Brain pericyte (primary cell): Measurements from ENCODE around the gene PIEZO2.
A peak's percentile ranks its signal among the peaks of the same experiment; 100 is the strongest.

Source experiments
- DNase-seq: peaks from one replicate; pipeline ENCODE4 v3.0.0-alpha.2; 2012; ENCODE audit warnings: low read depth, low spot score

PIEZO2 gene

DNA sequence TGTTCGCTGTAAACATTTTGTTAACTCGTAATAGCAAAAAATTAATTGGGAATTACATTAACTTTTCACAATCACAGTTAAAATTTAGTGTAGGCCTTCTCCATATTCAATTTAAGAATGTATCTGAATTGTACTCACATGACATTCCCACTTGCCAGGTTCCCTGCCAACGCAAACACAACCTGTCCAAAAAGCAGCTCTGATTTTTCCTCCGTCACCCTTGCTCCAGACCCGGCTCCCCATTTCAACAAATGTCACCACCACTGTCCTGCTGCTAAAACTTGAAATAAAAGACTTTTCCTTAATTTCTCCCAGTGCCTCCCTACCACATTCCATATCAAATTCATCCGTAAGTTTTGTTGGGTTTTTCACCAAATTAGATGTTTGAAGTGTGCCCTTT, 120.3 kb downstream of the PIEZO2 start:
- no peak for DNase-seq

DNA sequence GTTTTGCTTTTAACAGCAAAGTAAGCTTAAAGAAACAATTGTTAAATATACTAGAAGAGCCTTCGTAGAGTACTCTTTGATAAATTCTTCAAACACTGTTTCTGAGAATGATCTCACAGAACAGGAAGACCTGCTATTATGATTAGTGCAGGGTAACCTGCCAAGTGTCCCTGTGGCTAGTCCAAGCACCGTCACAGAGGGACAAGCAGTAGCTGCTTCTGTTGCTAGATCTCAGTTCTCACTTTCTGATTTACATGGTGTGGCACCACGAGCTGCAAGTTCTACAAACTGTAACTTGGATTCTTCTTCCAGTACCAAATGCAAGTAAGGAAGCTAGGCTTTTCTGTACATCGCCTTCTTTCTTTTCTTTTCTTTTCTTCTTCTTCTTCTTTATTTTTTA, 121.5 kb downstream of the PIEZO2 start:
- DNase-seq = no peak

DNA sequence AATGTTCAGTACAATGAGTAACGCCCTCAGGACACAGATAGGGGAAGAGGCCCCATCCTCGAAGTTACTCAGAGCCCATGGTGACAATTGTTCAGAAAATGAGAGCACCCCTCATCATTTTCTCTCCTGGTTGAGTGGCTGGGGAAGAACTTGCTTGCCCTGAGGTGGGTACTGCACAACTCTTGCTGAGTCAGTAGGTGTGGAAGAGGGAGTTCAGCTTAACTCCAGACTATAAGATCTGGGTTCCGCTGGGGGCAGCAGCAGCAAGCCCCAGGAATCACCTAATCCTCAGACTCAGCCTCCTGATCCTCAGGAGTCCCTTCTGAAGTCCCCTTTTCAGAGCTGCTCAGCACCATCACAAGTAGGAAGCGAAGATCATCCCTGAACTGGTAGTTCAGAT, 123.7 kb downstream of the PIEZO2 start:
- no peak for DNase-seq

DNA sequence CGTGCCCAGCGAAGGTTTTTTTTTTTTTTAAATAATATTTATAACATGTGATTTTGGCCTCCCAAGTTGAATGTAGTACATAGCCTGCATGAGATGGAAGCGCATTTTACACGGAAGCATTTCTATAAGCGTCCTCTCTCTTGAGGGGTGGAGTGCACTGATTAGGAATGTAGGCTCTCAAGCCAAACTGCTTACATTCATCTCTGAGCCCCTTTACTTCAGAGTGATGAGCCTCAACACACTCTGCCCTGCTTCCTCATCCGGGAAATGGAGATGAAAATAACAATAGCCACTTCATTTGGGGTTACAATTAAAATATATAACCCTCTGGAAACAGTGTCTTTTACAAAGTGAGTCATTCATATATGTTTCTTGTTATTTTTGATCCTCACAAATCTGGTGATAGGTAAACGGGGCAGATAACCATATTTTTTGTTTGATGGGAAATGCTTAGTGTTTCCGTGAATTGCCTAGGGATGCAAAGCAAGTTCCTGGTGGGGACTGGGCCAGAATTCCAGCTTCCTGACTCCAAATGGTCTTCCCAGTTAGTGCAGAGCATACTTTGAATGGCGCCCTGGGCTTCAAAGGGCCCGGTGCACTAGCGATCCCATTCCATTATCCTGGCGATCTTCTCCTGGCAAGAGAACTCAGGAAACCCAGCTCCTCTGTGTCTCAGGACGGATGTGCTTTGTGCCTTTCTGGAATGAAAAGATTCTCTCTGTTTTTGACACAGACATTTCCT, 124.3 kb downstream of the PIEZO2 start:
- no peak for DNase-seq

DNA sequence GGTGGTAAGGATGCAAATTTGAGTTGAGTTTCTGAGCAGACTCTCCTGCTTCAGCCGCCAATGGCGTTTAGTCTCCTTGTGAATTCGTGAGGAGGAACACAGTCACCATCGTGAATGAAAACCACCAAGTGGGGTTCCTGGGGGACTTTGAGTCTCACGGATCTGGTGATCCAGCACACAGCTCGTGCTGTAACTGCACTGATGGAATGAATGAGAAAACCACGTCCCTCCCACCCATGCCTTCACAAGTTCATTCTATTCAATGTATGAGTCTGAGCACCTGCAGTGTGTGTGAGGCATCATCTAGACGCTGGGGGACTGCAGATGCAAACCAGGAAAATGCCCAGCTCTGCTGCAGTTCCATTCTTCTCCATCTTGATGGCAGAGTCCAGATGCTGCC, 127.9 kb downstream of the PIEZO2 start:
- no peak for DNase-seq

DNA sequence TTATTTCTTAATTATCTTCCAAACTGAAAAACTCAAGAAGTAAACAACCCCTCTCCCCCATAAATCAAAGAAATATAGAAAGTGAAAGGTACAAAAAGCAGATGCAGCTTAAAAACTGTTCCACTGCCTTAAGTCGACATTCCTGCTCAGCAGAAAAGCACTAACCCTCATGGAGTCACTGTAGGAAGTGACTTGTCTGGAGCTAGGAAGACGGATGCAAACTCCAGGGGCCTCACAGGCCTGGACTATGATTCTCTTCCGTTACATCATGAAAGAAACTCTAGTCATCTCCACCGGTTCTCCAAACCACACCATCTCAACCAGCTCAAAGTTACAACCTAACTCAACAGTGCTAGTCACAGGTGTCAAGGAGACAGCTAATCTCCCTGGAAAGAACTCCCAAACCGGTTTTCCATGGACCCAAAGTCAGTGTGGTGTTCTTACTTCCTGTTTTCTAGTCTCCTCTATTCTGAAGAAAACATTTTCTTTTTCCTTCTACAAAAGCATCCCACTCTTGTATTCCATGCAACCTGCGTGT, 128.4 kb downstream of the PIEZO2 start:
- DNase-seq = no peak

DNA sequence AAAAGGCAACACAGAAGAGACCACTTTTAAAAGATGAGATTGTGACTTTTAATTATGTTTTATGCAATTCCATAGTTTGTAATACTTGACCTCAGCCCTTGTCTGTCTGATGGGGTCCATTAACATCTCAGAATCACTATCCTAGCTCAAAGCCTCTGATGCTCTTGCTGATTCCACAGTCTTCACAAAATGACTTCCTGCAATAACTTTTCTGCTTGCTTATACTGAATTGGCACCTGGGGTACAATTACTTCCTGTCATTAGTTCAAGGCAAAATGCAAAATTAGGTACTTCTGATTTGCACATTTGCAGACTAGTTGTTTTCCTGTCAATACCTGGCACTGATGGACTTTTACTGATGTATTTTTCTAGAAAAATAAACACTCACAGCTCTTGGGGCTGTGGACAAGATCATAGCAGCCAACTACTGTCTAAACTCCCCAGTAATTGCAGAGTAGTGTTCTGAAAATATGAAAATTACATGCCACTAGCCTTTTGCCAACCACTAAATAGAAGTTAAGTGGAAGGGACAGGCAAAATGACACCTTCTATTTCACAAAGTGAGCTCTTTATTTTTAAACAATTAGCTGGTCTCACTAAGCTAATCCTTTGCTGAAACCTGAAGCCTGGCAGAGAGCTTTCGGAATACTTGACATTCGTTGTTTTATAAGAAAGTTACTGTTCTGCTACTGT, 129.1 kb downstream of the PIEZO2 start:
- DNase-seq = no peak

DNA sequence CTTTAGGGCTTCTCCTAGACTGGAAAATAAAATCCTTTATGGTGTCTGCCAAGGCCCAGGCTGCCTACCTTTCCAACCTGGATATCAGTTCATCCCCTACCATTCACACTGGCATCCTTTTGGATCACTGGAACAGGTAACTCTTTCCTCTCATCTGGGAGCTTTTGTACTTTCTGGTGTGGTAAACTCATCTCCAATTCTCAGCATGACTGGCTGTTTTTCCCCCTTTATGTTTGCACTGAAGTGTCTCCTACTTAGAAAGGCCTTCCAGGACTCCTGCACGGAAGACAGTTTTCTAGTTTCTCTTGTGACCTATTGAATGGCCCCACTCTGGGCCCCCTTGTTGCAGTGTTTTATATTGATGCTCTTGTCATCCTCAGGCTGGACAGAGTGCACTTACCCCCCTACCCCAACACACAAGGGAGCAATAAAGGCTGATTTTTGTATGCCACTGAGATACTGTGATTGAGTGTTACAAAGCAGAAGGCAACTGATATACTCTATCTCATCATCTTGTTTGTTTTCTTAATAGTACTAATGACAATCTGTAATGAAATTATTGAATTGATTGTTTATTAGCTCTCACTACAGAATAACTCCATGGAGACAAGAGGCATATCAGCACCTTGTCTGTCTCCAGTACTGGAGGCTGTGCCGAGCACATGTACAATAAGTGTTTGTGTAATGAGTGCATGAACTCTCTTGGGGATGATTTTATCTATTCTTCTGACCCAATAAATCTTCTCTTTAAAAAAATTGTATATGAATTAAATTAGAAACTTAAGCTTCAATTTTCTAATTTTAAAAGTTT, 129.9 kb downstream of the PIEZO2 start:
- DNase-seq = no peak

DNA sequence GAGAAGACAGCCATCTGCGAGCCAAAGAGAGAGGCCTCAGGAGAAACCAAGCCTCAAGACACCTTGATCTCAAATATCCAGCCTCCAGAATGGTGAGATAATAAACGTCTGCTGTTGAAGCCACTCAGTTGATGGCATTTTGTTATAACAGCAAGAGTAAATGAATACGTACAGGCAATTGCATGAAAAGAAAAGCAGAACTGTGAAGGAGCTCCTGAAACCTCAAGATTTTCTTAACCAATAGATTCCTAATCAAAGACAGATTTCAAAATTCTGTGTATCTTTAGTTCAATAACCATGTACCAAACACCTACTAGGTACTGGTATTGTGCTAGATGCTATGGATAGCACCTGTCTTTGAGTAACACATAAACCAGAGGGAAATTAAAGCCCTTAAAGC, 139.5 kb downstream of the PIEZO2 start:
- no peak for DNase-seq

DNA sequence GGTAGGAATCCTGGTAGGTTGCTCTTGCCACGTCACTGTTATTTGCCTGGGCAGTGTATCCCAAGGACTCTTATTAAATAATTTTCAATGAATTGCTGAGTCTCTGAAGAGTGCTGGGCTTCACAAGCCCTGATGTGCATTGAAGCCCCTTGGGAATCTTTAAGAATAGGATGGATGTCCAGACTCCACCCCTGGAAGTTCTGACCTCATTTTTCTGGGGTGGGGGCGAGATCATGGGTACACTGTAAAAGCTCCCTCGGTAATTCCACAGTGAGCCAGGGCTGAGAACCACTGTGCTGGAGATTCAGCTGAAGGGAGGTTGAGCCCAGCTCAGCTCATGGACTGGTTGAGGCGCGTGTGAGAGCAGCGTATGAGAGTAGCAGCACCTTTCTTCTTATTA, 140.2 kb downstream of the PIEZO2 start:
- no peak for DNase-seq

DNA sequence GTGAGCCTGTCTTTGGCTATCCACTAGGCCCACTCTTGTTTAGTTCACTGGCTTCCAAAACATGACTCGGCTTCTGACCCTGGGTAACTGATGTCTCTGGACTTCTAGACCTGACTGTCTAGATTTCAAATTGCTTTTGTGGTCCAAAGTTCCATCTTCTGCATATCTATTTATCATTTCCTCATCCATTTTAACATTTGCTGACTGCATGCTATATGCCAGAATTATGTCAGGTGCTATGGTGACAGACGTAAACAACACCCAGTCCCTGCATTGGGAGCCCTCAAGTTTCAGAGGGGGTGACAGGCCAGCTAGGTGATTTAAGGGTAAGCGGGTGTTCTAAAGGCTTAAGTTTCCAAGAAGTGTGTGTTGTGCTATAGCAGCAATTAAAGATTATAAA, 140.9 kb downstream of the PIEZO2 start:
- no peak for DNase-seq

DNA sequence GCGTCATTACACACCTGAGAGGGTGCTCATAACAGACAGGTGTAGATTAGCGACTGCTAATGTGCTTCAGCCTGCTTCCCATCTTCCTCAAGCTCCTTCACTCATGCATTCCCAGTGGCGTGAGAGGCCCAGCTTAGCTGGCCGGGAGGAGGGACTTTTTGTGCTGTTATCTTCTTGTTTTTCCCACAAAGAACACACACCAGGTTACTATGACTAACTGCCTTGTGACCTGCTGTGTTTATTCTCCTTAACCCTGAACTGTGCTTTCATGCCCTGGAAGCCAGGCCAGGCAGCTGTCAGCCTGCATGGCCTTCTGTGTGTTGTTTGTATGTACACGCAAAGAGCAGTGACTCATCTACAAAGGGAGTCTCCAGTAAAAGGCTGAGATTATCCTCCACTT, 143.8 kb downstream of the PIEZO2 start:
- peak; percentile 97 for DNase-seq

DNA sequence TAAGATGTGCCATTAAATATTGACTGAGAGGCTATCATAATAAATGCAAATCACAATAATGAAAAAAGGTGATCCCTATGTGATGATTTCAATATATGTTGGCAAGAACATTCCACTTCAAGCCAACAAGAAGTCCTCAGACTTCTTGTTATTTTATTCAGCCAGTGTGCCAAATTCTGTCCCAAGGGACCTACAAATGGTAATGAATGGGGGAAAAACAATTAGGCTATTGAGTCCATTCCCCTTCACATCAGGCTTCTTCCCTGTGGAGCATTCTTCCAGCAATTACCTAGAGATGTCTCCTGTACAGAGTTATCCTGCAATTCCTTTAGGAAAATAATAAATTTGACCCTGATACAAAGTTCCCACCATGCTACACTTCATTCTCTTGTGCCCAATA, 144.4 kb downstream of the PIEZO2 start:
- DNase-seq = peak; percentile 24

DNA sequence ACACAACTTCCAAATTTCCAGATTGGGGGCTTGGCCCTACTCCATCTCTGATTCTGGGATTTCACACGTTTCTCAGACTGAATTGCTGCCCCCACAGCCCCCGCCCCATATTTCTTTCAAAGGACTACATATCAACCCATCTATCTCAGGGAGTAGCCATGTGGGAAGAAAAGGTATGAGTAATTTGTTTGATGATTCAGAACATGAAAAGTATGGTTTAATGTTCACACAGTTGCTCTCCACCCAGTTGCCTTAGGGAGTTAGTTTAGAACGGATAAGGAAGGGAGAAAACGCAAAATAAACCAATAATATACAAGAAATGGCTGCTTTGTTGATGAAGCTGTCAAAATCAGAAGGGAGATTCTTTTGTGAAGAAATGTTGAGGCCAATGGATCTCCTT, 145.1 kb downstream of the PIEZO2 start:
- no peak for DNase-seq

DNA sequence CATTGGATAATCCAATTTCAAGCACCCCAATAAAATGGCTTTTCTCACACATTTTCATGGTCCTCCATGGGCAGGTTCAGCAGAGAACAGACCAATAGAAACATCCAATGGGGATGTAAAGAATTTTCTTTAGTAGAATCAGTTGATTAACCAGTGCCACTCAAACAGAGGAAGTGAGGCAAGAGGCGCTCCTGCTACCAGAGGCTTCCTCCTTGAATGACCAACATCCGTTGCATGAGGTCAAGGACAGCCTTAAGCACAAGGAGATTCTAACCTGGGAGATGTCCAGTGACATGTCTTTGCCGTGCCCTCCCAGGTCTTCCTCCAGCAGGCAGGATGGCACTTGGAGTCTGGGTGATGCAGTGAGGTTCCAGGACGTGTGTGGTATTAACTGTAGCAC, 146.6 kb downstream of the PIEZO2 start:
- no peak for DNase-seq

DNA sequence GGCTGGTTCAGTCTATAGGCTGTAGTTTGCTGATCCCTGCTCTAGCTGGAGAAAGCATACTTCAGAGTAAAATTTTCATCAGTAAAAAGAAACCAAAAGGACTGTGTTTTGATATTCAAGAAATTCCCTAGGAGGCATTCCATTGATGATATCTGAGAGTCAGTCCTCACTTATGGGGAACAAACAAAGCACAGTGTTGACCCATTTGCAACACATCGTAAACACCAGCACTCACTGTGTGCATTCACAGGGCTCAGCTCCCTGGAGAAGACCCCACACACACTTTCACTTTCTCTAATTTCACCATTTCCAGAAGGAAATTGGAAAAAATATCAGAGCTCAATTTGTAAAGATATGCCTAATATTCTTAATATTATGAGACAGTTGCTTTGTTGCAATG, 147.1 kb downstream of the PIEZO2 start:
- DNase-seq = no peak

DNA sequence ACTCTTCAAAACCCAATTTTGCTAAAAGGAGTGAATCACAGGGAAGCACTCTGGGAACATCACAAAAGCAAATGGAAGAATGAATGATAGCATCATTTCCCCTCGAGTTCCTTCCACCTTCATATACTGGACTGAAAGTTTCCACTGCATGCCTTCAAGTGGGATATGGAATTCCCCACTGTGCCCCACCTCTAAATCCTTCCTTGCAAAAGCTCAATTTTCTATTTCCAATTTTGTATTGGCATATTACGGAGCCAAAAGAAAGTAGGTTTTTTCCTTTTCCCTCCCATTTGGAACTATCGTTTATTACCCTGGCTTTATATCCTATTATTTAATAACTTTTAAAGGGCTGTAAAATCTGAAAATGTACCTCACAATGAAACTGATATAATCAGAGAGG, 149.3 kb downstream of the PIEZO2 start:
- no peak for DNase-seq

DNA sequence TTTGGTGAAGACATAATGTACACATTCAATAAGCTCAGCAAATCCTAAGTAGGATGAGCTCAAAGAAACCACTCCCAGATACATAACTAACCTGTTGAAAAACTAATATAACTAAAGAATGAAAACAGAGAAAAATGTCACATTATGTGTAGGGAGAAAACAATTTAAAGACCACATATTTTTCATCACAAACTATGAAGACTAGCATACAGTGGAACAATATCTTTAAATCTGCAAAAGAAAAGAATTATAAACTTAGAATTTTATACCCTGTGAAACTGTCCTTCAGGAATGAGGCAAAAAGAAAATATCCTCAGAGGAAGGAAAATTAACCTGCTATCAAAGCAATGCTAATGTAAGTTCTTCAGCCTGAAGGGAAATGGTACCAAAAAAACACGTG, 151.5 kb downstream of the PIEZO2 start:
- no peak for DNase-seq

DNA sequence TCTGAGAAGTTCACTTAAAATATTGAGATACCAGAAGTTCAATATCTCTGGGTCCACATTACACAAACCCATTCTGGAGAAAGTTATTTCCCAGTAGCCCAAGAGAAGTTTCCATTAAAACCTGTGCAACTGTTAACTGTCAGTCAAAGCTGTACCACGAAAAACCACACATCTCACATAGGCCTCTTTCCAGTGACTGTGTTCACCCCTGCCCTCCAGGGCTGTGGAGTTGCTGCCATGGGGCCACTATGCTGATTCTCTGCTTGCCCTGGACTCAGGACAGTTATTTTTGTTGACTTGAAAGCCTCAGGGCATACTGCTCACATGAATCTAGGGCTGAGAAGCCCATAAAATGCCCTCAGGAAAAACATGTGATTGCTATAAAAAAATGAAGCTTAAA, 153.8 kb downstream of the PIEZO2 start:
- no peak for DNase-seq

DNA sequence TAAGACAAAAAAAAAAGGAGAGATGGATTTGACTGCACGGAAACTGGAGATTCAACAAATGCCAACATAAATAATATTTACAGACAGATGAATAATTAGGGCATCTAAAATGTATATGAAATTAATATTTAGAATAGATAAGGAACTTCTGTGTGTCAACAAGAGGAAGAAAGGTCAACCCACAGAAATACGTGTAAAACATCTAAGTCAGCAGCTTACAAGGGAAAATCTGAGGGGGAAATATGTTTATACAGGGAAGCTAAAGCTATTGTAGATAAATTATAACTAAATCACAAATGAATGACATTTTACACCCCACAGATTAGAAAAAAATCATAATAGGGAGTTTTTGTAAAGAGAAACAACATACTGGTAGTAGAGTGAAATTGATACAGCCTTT, 159.9 kb downstream of the PIEZO2 start:
- DNase-seq = no peak

DNA sequence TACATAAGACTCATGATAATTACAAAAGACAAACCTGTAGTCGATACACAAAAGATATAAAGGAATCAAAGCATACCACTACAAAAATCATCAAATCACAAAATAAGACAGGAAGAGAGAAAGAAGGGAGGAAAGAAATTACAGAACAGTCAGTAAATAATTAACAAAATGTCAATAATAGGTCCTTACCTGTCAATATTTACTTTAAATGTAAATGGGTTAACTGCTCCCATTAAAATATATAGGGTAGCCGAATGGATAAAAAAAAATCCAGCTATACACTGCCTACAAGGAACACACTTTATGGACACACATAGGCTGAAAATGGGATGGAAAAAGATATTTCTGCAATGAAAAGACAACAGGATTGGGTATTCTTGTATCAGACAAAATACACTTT, 163.7 kb downstream of the PIEZO2 start:
- no peak for DNase-seq

DNA sequence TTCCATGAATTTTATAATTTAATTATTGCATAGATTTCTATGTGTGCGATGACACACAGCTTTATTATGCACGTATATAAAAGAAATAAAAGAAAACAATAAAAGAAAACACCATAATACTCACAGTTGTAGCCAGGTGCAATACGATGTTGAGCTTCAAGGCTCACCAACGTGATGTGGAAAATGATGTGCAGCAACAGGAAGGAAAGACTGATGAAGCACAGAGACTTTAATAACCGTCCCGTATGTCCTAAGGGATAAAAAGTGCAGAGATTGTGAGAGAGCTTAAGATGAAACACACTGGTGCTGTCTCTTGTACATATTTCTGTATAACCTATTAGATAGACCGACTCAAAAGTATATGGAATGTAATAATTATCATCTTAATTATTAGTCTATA, 170.0 kb downstream of the PIEZO2 start:
- DNase-seq = no peak
